Skeletal muscle satellite cell (primary cell): Measurements from ENCODE around the gene BOLA1. TPM values are rescaled to one million over a fixed set of nuclear protein-coding genes. Genes with fewer than 3 reads are reported as not detected.
"Not testable (repeated sequence)": the region's sequence is repeated elsewhere in the genome, so short reads cannot be mapped to it uniquely, and the experiment has no call there.

Experiments used
- H3K27me3 ChIP-seq: 2 replicates; pipeline ENCODE4 v1.7.0; 2013; ENCODE audit warnings: low read length; ENCODE audit not compliant: control insufficient read depth, insufficient read depth
- H3K36me3 ChIP-seq: 2 replicates; pipeline ENCODE4 v1.7.0; 2013; ENCODE audit warnings: mild to moderate bottlenecking, control low read depth, low read length; ENCODE audit not compliant: insufficient read depth
- H3K4me1 ChIP-seq: 2 replicates; pipeline ENCODE4 v1.7.0; 2013; ENCODE audit warnings: low read length; ENCODE audit not compliant: control insufficient read depth, insufficient read depth
- H3K4me2 ChIP-seq: 2 replicates; pipeline ENCODE4 v1.7.0; 2013; ENCODE audit warnings: mild to moderate bottlenecking, low read length
- H3K4me3 ChIP-seq: 2 replicates; pipeline ENCODE4 v1.7.0; 2013; ENCODE audit warnings: low read length
- H3K9ac ChIP-seq: 2 replicates; pipeline ENCODE4 v1.7.0; 2013; ENCODE audit warnings: mild to moderate bottlenecking, low read depth, low read length, moderate library complexity
- H3K9me3 ChIP-seq: replicated peaks from 2 replicates; pipeline ENCODE4 v1.7.0; 2013; ENCODE audit warnings: mild to moderate bottlenecking, control low read depth, low read length
- total RNA-seq: library from RNA; depleted of rRNA; stranded (reverse); fragments of >200 nt; gene quantifications from 2 replicates; pipeline ENCODE4 v1.2.3, GENCODE V29; 2012; rRNA removed

The BOLA1 gene
- 11.4 and 11.7 TPM in 2 replicates for total RNA-seq

- Histone ChIP-seq H3K9me3 (no peaks in the 10 kb centered on the region), H3K27me3 (no peaks in the 10 kb centered on the region), H3K4me1 (peaks cover 9% of the 10 kb centered on the region), H3K4me2 (peak within 1 kb of the TSS; percentile 88), H3K4me3 (peak within 1 kb of the TSS; percentile 75), H3K9ac (peak within 1 kb of the TSS; percentile 73), H3K36me3 (no peaks in the 10 kb centered on the region)
Measured at GRCh38 chr1:149899460-149900284, at the start of gene BOLA1. BOLA1 (plus strand) TSS chr1:149899568; CDS start chr1:149900060, 492 bp downstream.

- peaks cover 19% of the 10 kb centered on the region for H3K4me1 ChIP-seq
- H3K4me3 ChIP-seq, result peak overlapping the region; percentile 71
- no peaks in the 10 kb centered on the region for H3K27me3 ChIP-seq
- peak overlapping the region; percentile 82 for H3K4me2 ChIP-seq
- no peaks in the 10 kb centered on the region for H3K9me3 ChIP-seq
- no peaks in the 10 kb centered on the region for H3K36me3 ChIP-seq
- H3K9ac ChIP-seq, result peak overlapping the region; percentile 73
Measured at GRCh38 chr1:149849947-149850360, 49.4 kb upstream of the BOLA1 start.

- H3K36me3 ChIP-seq, H3K9ac ChIP-seq, H3K4me2 ChIP-seq, H3K9me3 ChIP-seq, H3K4me3 ChIP-seq, H3K27me3 ChIP-seq: not testable (repeated sequence)
- peaks cover 19% of the 10 kb centered on the region for H3K4me1 ChIP-seq
Measured at GRCh38 chr1:149850732-149851345, 48.5 kb upstream of the BOLA1 start.

GRCh38 chr1:149851585-149852213 lies 47.7 kb upstream of the BOLA1 start:
- H3K27me3 ChIP-seq, H3K36me3 ChIP-seq, H3K4me3 ChIP-seq, H3K9me3 ChIP-seq, H3K4me2 ChIP-seq, H3K9ac ChIP-seq: not testable (repeated sequence)
- peaks cover 19% of the 10 kb centered on the region for H3K4me1 ChIP-seq

GRCh38 chr1:149852263-149852662 lies 47.1 kb upstream of the BOLA1 start:
- not testable (repeated sequence) for H3K36me3 ChIP-seq, H3K4me3 ChIP-seq, H3K9me3 ChIP-seq, H3K4me2 ChIP-seq, H3K27me3 ChIP-seq, H3K9ac ChIP-seq
- peaks cover 19% of the 10 kb centered on the region for H3K4me1 ChIP-seq

- H3K4me2 ChIP-seq, H3K36me3 ChIP-seq, H3K27me3 ChIP-seq, H3K4me3 ChIP-seq, H3K9me3 ChIP-seq, H3K4me1 ChIP-seq, H3K9ac ChIP-seq: not testable (repeated sequence)
Measured at GRCh38 chr1:149860271-149860670, 39.1 kb upstream of the BOLA1 start.

- H3K4me1 ChIP-seq, H3K9ac ChIP-seq, H3K36me3 ChIP-seq, H3K9me3 ChIP-seq, H3K27me3 ChIP-seq, H3K4me3 ChIP-seq, H3K4me2 ChIP-seq: not testable (repeated sequence)
Measured at GRCh38 chr1:149860684-149861496, 38.5 kb upstream of the BOLA1 start.

GRCh38 chr1:149861497-149862054 lies 37.8 kb upstream of the BOLA1 start:
- not testable (repeated sequence) for H3K36me3 ChIP-seq, H3K9me3 ChIP-seq, H3K9ac ChIP-seq, H3K4me1 ChIP-seq, H3K27me3 ChIP-seq, H3K4me2 ChIP-seq, H3K4me3 ChIP-seq

- H3K9ac ChIP-seq, H3K9me3 ChIP-seq, H3K4me1 ChIP-seq, H3K27me3 ChIP-seq, H3K4me2 ChIP-seq, H3K4me3 ChIP-seq, H3K36me3 ChIP-seq: not testable (repeated sequence)
Measured at GRCh38 chr1:149866887-149867286, 32.5 kb upstream of the BOLA1 start.

- not testable (repeated sequence) for H3K9me3 ChIP-seq, H3K9ac ChIP-seq
Measured at GRCh38 chr1:149873060-149873459, 26.3 kb upstream of the BOLA1 start.

More at GRCh38 chr1:149873060-149873459, 26.3 kb upstream of the BOLA1 start:
- H3K36me3 ChIP-seq, H3K27me3 ChIP-seq, H3K4me1 ChIP-seq, H3K4me2 ChIP-seq, H3K4me3 ChIP-seq: not testable (repeated sequence)
